NCI-H2107 treated with DMSO at 0.1 percent for 48 hours (cell line): ENCODE measurements around the gene CHST12.

ENCODE experiments used
- DNase-seq: peaks from one replicate; lab custom pipeline; 2025; ENCODE audit not compliant: unreplicated experiment; lab: John Stamatoyannopoulos, UW

The CHST12 gene

GRCh38 chr7:2497065-2497464 lies 93.7 kb downstream of the CHST12 start:
- DNase-seq = no peak

GRCh38 chr7:2497500-2498336 lies 94.3 kb downstream of the CHST12 start:
- DNase-seq = no peak
